Small intestine (tissue), 7 donors: ENCODE data around the gene NRL. TPM values are rescaled to one million over a fixed set of nuclear protein-coding genes. Genes with fewer than 3 reads are reported as not detected.
A peak's percentile ranks its signal among the peaks of the same experiment; 100 is the strongest.

Experiments
- DNase-seq, 2 donors: peaks; one replicate each; pipeline versions ENCODE4 v3.0.0 to v3.0.0-alpha.2; 2013
- FAIRE-seq: peaks from 2 replicates; lab custom pipeline; 2012; peaks lifted over from hg19 to GRCh38; lab: Jason Lieb, UNC
- H3K27ac ChIP-seq, 3 donors: one replicate each; pipeline ENCODE4 v1.5.1; 2013; ENCODE audit warnings: low read length in 2 of 3, mild to moderate bottlenecking in 2 of 3, control low read depth in 1 of 3, inconsistent platforms in 1 of 3, low read depth in 1 of 3, moderate library complexity in 1 of 3
- H3K27me3 ChIP-seq, 3 donors: one replicate each; pipeline ENCODE4 v1.6.1; 2013; ENCODE audit warnings: low read length in 3 of 3, inconsistent platforms in 1 of 3; ENCODE audit not compliant: control insufficient read depth in 3 of 3, insufficient read depth in 3 of 3
- H3K36me3 ChIP-seq, 3 donors: one replicate each; pipeline ENCODE4 v1.6.1; 2013; ENCODE audit warnings: low read length in 3 of 3, inconsistent platforms in 1 of 3, low read depth in 1 of 3, mild to moderate bottlenecking in 1 of 3, moderate library complexity in 1 of 3; ENCODE audit not compliant: control insufficient read depth in 3 of 3, insufficient read depth in 2 of 3
- H3K4me1 ChIP-seq, 3 donors: one replicate each; pipeline ENCODE4 v1.6.1; 2013; ENCODE audit warnings: low read length in 2 of 3, inconsistent platforms in 1 of 3, low read depth in 1 of 3, mild to moderate bottlenecking in 1 of 3, moderate library complexity in 1 of 3; ENCODE audit not compliant: control insufficient read depth in 3 of 3, insufficient read depth in 2 of 3
- H3K4me3 ChIP-seq, 3 donors: one replicate each; pipeline ENCODE4 v1.5.1; 2013; ENCODE audit warnings: low read length in 3 of 3, control low read depth in 1 of 3, inconsistent platforms in 1 of 3, low read depth in 1 of 3, mild to moderate bottlenecking in 1 of 3, moderate library complexity in 1 of 3
- H3K9me3 ChIP-seq, 2 donors: one replicate each; pipeline ENCODE4 v1.6.1; 2013; ENCODE audit warnings: low read depth in 1 of 2, low read length in 1 of 2; ENCODE audit not compliant: control insufficient read depth in 2 of 2, insufficient read depth in 1 of 2
- WGBS, 3 donors: extraction: QIAGEN DNeasy Blood & Tissue Kit; methylation state at CpG; one replicate each; pipeline ENCODE4 v1.1.7; 2013; 5-methylcytosine and 5-hydroxymethylcytosine counted together
- polyA plus RNA-seq, 4 donors: library from polyadenylated mRNA; stranded (reverse) in 3 of 4; unstranded in 1 of 4; fragments of 200-250 nt in 3 of 4; fragments of 120-200 nt in 1 of 4; gene quantifications; one replicate each; pipeline versions ENCODE4 v1.2.1 to v1.2.3, GENCODE V29; 2013
- donor health status: healthy with polysubstance abuse.
- donor health status: control.
- donor health status: control.
- donor health status: Bipolar disorder and iron deficiency.
- donor health status: healthy.

Gene NRL
- polyA plus RNA-seq, 4 donors: 1.5 to 4.0 (median 2.7) TPM

- Histone ChIP-seq H3K27ac (peak overlapping the region in 1 of 3 donors; percentile 77), H3K4me1 (peaks cover 0 to 49% (median 8%) of the 10 kb centered on the region in 3 donors), H3K27me3 (no peaks in the 10 kb centered on the region), H3K4me3 (no peak overlapping the region), H3K36me3 (peaks cover 0 to 2% (median 0%) of the 10 kb centered on the region in 3 donors), H3K9me3 (no peaks in the 10 kb centered on the region)
- no peak for FAIRE-seq
- WGBS, 3 donors: 83 to 88% (median 83%) methylated on average over 12 of the region's 12 CpGs
- peak in 1 of 2 donors; percentile 56 for DNase-seq
Observed at GRCh38 chr14:24067133-24068082, 47.3 kb downstream of the NRL start.

GRCh38 chr14:24066496-24067132 is 48.1 kb downstream of the NRL start:
- 53 to 74% (median 64%) methylated on average over 8 of the region's 8 CpGs for WGBS, 3 donors
- no peaks in the 10 kb centered on the region for H3K27me3 ChIP-seq
- peak; percentile 54 to 66 for DNase-seq
- H3K4me3 ChIP-seq: no peak overlapping the region
- no peak for FAIRE-seq
- no peaks in the 10 kb centered on the region for H3K9me3 ChIP-seq
- H3K27ac ChIP-seq: peak overlapping the region in 2 of 3 donors; percentile 8 to 77
- H3K4me1 ChIP-seq: peaks cover 0 to 49% (median 12%) of the 10 kb centered on the region in 3 donors
- H3K36me3 ChIP-seq: peaks cover 0 to 6% (median 0%) of the 10 kb centered on the region in 3 donors

- peaks cover 0 to 57% (median 14%) of the 10 kb centered on the region in 3 donors for H3K4me1 ChIP-seq
Observed at GRCh38 chr14:24065408-24065807, 49.3 kb downstream of the NRL start.

GRCh38 chr14:24064856-24065255 is 49.9 kb downstream of the NRL start:
- FAIRE-seq: no peak
- Histone ChIP-seq H3K4me1 (peaks cover 0 to 60% (median 14%) of the 10 kb centered on the region in 3 donors), H3K27ac (no peak overlapping the region), H3K4me3 (no peak overlapping the region), H3K36me3 (peaks cover 0 to 14% (median 0%) of the 10 kb centered on the region in 3 donors), H3K27me3 (no peaks in the 10 kb centered on the region), H3K9me3 (no peaks in the 10 kb centered on the region)
- no peak for DNase-seq
- 81 to 90% (median 88%) methylated on average over 10 to 15 of the region's 15 CpGs for WGBS, 3 donors

More at GRCh38 chr14:24065408-24065807, 49.3 kb downstream of the NRL start:
- Histone ChIP-seq H3K9me3 (no peaks in the 10 kb centered on the region), H3K36me3 (peaks cover 0 to 14% (median 0%) of the 10 kb centered on the region in 3 donors), H3K27ac (no peak overlapping the region), H3K4me3 (no peak overlapping the region), H3K27me3 (no peaks in the 10 kb centered on the region)
- FAIRE-seq (no peak), DNase-seq (no peak)
- WGBS, 3 donors: 77 to 89% (median 79%) methylated on average over 8 of the region's 8 CpGs

GRCh38 chr14:24064091-24064795 is 50.5 kb downstream of the NRL start:
- Histone ChIP-seq H3K36me3 (peaks cover 0 to 14% (median 0%) of the 10 kb centered on the region in 3 donors), H3K4me1 (peaks cover 0 to 66% (median 14%) of the 10 kb centered on the region in 3 donors), H3K27me3 (no peaks in the 10 kb centered on the region), H3K9me3 (no peaks in the 10 kb centered on the region), H3K4me3 (no peak overlapping the region), H3K27ac (no peak overlapping the region)
- FAIRE-seq: no peak
- 73 to 91% (median 84%) methylated on average over 7 of the region's 7 CpGs for WGBS, 3 donors
- DNase-seq: no peak

- peak in 1 of 2 donors; percentile 62 for DNase-seq
- Histone ChIP-seq H3K27ac (peak overlapping the region in 1 of 3 donors; percentile 93), H3K27me3 (no peaks in the 10 kb centered on the region), H3K4me3 (no peak overlapping the region), H3K4me1 (peaks cover 0 to 75% (median 16%) of the 10 kb centered on the region in 3 donors), H3K36me3 (peaks cover 0 to 14% (median 0%) of the 10 kb centered on the region in 3 donors), H3K9me3 (no peaks in the 10 kb centered on the region)
- FAIRE-seq: no peak
- 38 to 72% (median 68%) methylated on average over 4 of the region's 4 CpGs for WGBS, 3 donors
Observed at GRCh38 chr14:24063263-24063836, 51.4 kb downstream of the NRL start.

GRCh38 chr14:24062216-24062980 is 52.4 kb downstream of the NRL start:
- Histone ChIP-seq H3K27me3 (no peaks in the 10 kb centered on the region), H3K27ac (peak overlapping the region; percentile 65 to 93 (median 88)), H3K36me3 (peaks cover 0 to 13% (median 0%) of the 10 kb centered on the region in 3 donors), H3K9me3 (no peaks in the 10 kb centered on the region), H3K4me3 (no peak overlapping the region), H3K4me1 (peaks cover 0 to 71% (median 16%) of the 10 kb centered on the region in 3 donors)
- 67 to 79% (median 75%) methylated on average over 14 of the region's 14 CpGs for WGBS, 3 donors
- no peak for FAIRE-seq
- DNase-seq: no peak
